GM21529 (cell line): ENCODE data around the gene EGLN2.
"Not testable (repeated sequence)": the region's sequence is repeated elsewhere in the genome, so short reads cannot be mapped to it uniquely, and the experiment has no call there.

Experiments
- ATAC-seq: cut with Tn5 transposase; IDR thresholded peaks from one replicate; pipeline ENCODE4 v1.9.1; 2021; ENCODE audit not compliant: unreplicated experiment

EGLN2 gene

GRCh38 chr19:40798683-40799557 is at the start of gene EGLN2:
TSS of gene EGLN2 (plus strand) at chr19:40799191. CDS start at chr19:40800573, 1,382 bp downstream.
- ATAC-seq: peak; percentile 68

GRCh38 chr19:40750058-40750873 is 48.7 kb upstream of the EGLN2 start, which contains the start of gene ACTMAP:
TSS of gene ACTMAP (minus strand) at chr19:40750477. CDS start at chr19:40749803, 674 bp downstream.
- ATAC-seq: peak; percentile 76

- ATAC-seq: peak; percentile 52
Measured at GRCh38 chr19:40750874-40751537, 48.0 kb upstream of the EGLN2 start, which contains the start of gene SNRPA. TSS of gene SNRPA (plus strand) at chr19:40751203. CDS start at chr19:40751409, 206 bp downstream.

- no peak for ATAC-seq
Measured at GRCh38 chr19:40752257-40752781, 46.7 kb upstream of the EGLN2 start.

GRCh38 chr19:40754611-40755247 is 44.3 kb upstream of the EGLN2 start:
- ATAC-seq: no peak

- no peak for ATAC-seq
Measured at GRCh38 chr19:40755248-40755624, 43.8 kb upstream of the EGLN2 start.

- no peak for ATAC-seq
Measured at GRCh38 chr19:40755791-40756190, 43.2 kb upstream of the EGLN2 start.

- ATAC-seq: no peak
Measured at GRCh38 chr19:40756502-40757110, 42.4 kb upstream of the EGLN2 start.

GRCh38 chr19:40758491-40758890 is 40.5 kb upstream of the EGLN2 start:
- ATAC-seq: no peak

- no peak for ATAC-seq
Measured at GRCh38 chr19:40759352-40759751, 39.6 kb upstream of the EGLN2 start.

GRCh38 chr19:40762754-40763470 is 36.1 kb upstream of the EGLN2 start:
- ATAC-seq: no peak

- ATAC-seq: no peak
Measured at GRCh38 chr19:40763526-40763925, 35.5 kb upstream of the EGLN2 start.

- ATAC-seq: no peak
Measured at GRCh38 chr19:40763963-40764362, 35.0 kb upstream of the EGLN2 start.

GRCh38 chr19:40766385-40766784 is 32.6 kb upstream of the EGLN2 start:
- ATAC-seq: not testable (repeated sequence)

- ATAC-seq: no peak
Measured at GRCh38 chr19:40768869-40769268, 30.1 kb upstream of the EGLN2 start.

GRCh38 chr19:40771101-40771862 is 27.7 kb upstream of the EGLN2 start:
- ATAC-seq: not testable (repeated sequence)

GRCh38 chr19:40774916-40775631 is 23.9 kb upstream of the EGLN2 start, which contains the start of gene MIA:
TSS of gene MIA (plus strand) at chr19:40775521. CDS start at chr19:40775543, 22 bp downstream.
- no peak for ATAC-seq

- ATAC-seq: no peak
Measured at GRCh38 chr19:40775632-40776022, 23.4 kb upstream of the EGLN2 start.
